CD4-positive, alpha-beta T cell treated with Interleukin-17A for 1 hour (primary cell): ENCODE results near the gene SLAMF1.
A peak's percentile ranks its signal among the peaks of the same experiment; 100 is the strongest.
"Not testable (repeated sequence)": the region's sequence is repeated elsewhere in the genome, so short reads cannot be mapped to it uniquely, and the experiment has no call there.

Experiments
- DNase-seq: peaks from one replicate; pipeline ENCODE4 v3.0.0-alpha.2; 2020

SLAMF1 gene

DNA sequence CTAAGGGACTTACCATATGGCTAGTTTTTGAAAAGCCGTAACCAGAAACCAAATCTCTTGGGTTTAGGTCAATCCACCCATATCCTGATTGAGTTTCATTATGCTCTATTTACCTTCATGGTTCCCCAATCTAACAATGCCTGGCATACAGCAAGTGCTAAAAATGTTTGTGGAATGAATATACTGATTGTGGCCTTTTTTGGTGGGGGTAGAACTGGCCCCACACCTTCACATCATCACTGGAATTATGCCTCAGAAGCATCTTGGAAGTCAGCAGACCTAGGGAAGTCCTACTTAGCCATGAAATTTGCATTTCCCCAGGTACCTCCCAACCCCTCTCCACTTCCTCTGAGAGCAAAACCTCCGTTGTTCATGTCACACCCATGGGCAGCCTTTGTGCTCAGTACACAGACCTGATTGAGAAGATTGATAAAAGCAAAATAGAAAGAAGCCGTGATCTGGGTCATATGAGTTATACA is 17.8 kb upstream of the SLAMF1 start:
- DNase-seq = peak; percentile 66

DNA sequence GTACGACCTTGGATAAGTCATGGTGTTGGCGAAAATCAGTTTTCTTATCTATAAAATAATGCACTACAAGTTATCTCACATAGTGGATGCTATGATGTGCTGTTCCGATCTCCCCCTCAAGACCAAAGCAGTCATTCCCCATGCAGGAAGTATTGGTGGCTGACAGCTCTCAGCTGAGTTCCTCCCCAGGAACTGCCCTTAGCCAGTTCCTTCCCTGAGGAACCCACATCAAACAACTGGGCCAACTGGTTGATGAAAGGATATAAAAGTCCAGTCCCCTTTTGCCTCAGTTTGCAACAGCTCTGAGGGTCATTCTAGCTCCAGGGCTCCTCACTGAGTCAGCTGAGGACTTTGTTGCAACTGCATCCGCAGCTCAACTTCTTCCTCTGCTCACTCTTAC is 16.1 kb upstream of the SLAMF1 start:
- peak; percentile 34 for DNase-seq

DNA sequence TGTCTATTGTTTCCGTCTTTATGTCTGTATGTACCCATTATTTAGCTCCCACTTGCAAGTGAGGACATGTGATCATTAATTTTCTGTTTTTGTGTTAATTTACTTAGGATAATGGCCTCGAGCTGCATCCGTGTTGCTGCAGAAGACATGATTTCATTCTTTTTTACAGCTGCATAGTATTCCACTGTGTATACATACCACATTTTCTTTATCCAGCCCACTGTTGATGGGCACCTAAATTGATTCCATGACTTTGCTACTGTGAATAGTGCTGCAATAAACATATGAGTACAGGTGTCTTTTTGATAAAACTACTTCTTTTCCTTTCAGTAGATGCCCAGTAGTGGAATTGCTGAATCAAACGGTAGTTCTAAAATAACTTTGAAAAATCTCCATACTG is 12.7 kb upstream of the SLAMF1 start:
- no peak for DNase-seq

DNA sequence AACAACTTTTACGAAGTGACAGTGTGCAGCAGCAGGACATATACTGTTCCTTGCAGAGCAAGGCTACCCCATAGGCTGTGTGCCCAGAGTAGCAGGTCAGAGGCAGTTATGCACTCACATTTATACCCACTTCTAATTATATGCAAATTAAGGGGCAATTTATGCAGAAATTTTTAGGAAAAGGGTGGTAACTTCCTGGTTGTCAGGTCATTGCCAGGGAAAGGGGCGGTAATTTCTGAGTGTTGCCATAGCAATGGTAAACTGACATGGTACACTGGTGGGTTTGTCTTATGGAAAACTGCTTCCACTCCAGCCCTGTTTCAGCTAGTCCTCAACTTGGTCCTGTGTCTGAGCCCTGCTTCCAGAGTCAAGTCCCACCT is 12.0 kb upstream of the SLAMF1 start:
- no peak for DNase-seq

DNA sequence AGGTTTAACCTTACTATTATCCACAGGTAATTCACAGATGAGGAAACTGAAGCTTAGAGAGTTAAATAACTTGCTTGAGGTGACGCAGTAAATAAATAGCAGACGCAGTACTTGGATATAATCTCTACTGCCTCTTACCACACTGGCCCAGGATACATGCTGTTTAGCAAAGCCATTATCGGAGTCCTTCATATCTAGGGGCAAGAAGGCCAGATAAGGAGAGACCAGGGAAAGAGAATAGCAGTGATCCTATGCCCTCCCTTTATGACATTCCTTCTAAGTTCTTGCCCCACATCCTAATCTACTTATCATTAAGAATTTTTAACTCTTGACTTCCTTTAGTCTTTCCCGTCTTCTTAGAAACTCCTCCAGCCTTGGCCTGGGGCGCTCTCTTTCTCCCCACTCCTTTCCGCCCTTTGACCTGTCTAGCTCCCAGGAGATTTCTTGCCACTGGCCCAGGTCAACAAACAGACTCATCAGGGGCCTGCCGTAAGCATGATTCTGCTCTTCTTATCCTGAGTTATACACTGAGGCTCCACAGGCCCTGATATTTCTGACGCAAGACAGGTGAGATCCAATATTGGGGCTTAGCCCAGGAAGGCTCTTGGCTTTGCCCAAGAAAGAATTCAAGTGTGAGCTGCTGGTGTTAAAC is 11.4 kb upstream of the SLAMF1 start:
- no peak for DNase-seq

DNA sequence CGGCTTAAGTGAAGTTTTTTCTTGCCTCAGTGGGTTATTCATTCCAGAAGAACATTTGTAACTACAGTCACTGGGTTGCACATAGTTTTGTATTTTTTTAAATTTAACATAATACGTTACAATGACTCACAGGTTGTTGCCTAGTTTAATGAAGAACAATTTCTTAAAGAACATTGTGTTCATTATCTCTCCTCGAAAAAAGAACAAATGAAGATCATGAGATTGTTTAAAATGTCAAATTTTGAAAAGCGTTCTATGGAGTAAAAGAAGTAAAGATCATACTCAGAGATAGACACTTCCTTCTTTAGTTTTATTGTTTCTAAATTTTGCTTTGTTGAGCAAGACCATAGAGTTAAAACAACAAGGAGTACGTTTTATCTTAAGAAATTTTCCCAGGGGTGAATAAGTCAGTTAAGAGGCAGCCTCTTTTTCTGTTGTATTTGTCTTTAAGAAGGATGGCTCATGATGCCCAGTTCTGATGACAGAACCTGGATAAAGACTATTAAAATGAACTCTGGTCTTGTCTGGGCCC is 10.5 kb upstream of the SLAMF1 start:
- DNase-seq = no peak

DNA sequence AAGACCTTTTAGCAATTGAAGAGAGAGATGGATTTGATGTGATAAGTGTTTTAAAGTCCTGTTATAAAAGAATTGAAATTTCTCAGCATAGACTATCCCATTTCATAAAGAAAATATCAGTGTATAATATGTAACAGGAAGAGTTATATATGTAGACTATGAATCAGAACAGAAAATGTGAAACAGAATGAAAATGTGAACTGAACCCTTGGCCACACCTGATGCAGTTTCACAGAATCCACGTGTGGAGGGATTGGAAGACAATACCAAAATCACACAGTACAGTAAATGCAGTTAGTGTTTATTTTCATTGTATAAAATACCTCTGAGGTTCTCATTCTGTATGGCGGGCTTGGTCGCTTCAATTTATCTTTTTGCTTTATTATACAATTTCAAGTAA is 9.9 kb upstream of the SLAMF1 start:
- no peak for DNase-seq

DNA sequence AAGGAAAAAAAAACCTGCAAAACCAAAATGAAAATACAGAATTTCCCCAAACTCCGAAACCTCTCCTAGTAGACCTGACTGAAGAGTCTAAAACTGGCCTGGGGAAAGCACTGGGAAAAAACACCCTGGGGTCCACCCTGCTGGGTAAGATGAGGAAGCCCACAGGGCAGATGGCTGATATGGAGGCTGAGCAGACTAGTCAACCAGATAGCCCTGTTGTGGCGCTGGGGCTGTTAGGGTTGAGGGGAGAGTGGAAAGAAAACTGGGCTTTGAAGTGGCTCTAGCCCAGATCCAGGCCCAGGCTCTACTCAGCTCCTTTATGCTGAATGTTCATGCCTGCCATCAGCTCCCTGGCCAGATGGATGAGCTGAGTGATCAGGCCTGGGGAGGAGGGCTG is 6.8 kb upstream of the SLAMF1 start:
- DNase-seq = no peak

DNA sequence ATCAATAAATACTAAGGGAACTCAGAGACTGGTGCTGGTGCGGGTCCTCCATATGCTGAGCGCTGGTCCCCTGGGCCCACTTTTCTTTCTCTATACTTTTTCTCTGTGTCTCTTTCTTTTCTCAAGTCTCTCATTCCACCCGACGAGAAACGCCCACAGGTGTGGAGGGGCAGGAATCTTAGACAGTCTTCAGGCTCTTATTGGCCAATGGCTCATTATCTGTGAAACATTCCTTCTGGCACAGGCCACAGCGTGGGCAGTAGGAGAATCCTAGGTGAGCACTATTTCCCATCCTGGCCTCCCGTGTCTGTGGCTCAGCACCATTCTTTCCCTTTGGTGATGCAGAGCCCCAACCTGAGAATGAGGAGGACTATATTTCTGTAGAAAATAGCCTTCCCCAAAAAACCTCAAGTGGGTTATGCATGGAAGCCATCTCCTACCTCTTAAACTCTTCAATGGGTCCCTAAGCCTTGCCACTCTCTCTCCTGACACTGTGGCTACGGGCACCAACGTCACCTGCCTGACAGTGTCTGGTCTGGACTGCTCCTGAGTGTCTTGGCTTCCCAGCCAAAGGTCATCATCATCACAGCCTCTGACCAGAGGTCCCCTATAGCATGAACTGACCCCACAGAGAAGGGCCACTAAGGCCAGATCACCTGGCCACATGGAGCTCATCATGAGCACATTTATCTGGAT is 6.2 kb upstream of the SLAMF1 start:
- no peak for DNase-seq

DNA sequence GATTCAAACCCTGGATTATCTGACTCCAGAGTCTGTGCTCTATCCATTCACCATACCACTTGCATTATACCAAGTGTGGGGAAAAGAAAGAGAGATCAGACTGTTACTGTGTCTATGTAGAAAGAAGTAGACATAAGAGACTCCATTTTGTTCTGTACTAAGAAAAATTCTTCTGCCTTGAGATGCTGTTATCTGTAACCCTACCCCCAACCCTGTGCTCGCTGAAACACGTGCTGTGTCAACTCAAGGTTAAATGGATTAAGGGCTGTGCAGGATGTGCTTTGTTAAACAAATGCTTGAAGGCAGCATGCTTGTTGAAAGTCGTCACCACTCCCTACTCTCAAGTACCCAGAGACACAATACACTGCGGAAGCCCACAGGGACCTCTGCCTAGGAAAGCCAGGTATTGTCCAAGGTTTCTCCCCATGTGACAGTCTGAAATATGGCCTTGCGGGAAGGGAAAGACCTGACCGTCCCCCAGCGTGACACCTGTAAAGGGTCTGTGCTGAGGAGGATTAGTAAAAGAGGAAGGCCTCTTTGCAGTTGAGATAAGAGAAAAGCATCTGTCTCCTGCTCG is 5.3 kb upstream of the SLAMF1 start:
- not testable (repeated sequence) for DNase-seq

DNA sequence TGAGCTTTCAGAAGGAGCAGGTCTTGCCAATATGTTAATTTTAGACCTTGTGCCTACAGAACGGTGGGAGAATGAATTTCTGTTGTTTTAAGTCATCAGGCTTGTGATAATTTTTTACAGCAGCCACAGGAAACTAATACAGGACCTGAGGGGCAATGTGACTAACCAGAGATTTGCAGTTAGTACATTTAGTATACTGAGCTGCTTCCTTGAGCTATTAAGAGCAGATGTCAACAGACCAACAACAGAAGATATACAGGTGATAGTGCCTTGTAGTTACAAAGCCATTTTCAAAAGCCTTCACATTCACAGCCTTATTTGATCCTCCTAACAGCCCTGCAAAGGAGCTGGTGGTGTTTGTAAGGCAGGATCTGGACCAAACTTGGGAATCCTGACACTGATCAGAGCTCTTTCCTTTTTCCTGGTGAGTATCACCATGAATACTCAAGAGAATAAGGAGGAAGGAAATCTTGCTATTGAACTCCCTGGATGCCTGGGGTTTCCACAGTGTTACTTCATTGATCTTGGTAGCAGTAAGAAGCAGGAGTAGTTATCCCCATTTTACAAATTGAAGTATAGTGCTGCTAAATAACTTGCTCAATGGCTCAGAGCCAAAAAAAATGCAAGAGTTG is 4.7 kb upstream of the SLAMF1 start:
- DNase-seq = no peak

DNA sequence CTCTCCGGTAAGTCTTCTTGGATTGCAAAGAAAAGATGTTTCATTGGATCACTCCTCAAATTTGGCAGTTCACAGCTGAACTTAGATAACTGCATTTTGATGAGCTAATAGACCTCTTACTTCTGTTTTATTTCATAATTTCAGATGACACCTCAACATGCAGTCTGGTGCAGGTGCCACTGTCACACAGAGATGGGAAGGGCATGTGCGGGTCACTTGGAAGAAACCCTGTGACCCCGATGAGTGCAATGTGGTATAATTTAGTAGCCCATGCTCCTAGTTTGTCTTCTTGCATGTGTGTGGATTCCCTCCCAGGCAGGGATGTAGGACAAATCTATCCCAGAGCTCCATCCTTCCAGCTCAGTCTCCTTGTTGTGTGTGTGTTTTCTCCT is 481 bp upstream of the SLAMF1 start:
- no peak for DNase-seq

DNA sequence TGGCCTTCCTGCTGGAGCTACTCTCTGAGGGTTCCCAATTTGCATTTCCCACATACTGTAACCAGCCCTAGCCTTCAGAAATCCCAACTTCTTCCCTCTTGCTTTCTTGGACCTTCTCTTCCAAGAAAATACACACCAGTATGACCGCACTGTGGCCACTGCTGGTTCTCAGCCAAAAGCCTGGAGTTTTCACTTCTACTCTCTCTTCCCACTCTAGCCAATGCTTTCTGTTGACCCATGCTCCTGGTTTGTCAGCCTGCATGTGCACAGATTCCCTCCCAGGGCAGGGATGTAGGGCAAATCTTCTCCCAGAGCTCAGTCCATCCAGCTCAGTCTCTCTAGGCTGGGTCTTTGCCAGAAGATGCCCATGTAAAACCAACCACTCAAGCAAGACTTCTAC is 664 bp downstream of the SLAMF1 start:
- DNase-seq = no peak

DNA sequence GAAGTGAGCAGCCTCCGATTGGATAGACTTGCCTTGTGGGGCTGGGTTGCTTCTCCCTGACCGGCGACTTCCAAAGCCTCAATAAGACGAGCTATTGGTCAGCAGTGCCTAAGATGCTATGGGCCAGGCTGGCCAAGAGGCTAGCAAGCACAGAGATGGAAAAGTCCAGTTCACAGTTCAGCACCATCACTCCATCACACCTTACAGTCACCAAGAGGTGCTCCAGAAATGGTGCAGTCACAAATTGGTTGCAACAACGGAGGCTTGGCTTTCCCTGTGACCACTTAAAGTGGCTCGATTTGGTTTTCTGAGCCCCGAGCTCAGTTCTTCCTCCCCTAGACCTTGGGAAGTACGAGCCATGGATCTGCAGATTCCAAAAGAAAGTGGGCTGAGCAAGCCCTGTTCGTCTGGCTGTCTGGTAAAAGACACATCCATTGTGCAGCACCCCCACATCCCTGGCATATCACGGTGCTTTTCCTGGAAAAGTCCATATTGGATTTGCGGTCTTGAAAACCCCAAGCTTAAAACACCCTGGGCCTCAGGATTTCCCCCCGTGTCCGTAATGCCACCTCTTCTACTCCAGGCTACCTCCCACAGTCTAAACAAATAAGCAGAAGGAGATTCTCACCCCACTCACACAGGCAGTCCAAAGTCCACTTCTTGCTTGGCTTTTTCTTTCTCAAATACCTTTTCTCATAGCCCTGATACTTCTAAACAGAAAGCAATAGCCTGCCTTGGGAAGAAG is 1.3 kb downstream of the SLAMF1 start:
- DNase-seq = no peak

DNA sequence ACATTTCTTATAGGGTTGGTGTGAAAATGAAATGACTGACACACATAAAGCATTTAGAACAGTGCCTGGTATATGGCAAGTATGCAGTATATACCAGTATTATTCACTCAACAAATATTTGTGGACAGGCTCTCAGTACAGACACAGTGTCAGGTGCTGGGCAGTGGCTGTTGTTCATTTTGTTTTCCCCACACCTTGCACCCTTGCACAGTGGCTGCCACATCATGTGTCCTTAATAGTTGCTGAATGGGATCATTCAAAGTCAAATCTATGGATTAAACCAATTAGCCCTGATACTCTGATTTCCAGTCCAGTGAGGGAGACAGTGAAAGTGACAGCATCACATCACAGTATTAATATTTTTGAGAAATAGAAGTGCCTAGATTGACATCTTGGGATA is 2.4 kb downstream of the SLAMF1 start:
- no peak for DNase-seq

DNA sequence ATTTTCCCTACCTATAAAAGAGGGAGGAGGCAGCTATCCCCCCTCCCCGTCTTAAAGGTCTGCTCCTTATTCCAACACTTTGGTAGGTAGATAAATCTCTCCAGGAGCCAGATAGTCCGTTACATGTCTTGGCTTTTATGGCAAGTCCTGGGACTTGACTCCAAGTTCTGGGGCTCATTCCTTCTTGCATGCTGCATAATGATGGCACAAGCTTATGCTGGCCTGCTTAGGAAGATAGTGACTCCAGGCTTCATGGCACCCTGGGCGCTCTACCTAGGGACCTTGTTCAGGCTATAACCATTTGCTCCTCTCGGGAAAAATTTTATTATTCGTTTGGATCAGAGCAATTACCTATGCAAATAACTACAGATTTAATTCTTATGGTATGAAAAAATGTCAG is 3.7 kb downstream of the SLAMF1 start:
- no peak for DNase-seq

DNA sequence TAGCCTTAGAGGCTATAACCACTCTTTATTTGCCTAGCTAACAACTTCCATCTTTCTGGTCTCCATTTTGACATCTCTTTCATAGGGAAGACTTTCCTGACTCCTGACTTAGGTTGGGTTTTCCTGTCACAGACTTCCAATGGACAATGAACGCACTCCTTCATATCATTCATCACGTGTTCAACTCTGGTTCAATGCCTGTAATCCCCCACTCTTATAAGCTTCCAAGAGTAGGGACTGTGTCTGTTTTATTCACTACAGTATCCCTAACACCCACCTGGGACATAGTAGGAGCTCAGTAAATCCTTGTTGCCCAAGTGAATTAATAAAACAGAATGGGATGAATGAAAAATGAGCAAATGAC is 4.6 kb downstream of the SLAMF1 start:
- no peak for DNase-seq

DNA sequence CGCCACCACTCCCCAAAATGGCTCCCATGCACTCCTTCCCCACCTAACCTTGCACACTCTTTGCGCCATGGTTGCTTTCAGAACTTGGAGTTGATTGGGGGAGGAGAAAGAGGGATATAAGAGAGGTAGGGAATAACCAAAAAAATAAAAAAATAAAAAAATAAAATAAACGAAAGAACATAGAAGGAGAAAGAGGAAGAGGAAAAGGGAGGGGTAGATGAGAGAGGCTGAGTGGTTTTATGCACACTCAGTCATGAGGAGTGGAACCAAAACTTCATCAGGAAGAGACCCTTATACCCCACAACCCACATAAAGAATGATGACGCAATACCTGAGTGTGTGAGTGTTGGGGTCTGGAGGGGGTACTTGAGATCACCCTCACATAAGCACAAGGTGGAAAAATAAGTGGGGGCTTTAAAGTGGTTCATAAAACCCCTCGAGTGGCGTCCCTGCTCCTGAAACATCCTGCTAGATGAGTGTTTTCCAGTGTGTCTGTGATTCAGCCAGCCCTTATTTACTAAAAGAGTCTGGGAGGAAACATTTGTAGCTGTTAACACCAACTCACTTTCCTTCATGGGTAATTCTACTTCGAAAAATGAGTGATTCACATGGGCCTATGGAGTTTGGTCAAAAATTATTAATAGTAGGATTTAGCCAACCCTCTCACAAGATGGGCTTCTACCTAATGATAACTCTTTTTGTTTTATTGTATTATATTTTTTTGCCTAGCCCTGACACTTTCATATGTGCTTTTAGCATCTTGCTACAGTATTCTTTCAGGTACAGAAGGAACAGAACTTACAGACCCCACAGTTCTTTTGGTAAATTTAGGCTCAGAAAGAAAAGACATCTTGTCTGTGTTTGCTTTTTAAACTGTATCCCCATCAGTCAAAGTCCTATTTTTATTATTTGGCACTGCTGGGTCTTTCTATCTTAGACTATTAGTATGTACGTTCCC is 5.2 kb downstream of the SLAMF1 start:
- peak; percentile 51 for DNase-seq

DNA sequence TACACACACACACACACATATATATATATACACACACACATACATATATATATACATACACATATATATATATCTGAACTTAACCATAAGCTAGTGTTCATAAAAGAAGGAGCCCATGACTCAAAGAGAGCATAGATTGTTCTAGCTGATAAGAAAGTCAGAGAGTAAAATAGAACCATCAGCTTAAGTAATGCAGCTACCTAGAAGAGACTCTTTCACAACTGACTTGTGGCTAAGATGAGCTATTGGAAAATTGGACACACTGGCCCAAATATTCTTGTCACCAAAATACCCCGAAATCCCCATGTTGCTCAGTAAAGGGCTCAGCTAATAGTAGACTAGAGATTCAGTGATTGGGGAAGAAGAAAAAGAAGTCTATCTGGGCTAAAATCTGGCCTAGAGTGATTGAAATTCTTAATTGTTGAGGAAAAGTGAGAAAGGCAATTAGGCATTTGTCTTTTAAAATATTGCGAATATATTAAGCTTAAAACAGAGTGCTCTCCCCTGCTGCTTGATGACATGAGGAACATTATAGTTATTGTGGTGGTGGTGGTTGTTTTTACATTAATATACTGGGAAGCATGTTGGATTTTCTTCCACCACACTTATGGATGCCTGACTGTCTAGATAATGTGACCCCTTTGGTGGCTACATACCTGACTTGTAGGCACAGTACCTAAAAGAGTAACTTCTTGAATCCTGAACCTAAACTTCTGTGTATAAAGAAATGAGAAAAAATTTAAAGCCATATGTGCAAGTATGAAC is 6.3 kb downstream of the SLAMF1 start:
- DNase-seq = peak; percentile 66

DNA sequence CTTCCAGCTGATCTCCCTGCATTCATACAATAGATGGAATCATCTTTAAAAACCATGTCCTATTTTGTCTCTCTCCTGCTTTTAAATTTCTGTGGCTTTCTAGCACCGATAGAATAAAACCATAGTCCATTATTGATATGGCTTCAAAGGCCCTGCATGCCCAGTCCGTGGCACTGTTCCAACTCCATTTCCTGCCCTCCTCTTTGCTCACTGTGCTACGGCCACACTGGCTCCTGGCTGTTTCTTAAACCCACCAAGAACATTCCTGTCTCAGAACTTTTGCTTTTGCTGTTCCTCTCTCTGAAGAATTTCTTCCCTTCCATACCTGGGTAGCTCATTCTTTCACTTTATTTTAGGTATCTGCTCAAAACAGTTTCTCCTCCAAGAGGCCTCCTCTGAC is 7.2 kb downstream of the SLAMF1 start:
- DNase-seq = no peak

DNA sequence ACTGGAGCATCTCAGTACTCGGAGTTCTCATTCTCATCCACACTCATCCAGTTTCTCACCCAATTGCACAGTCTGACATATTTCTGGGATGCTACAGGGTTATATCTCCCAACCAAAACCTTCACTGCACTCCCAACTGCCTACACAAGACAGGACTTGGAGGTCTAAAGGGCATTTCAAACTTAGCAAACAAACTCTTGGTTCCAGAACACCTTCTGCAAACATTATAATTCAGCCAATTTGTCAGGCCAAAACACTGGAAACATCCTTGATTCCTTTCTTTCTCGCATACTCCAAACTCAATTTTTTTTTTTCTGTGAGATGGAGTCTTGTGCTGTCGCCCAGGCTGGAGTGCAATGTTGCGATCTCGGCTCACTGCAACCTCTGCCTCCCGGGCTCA is 7.9 kb downstream of the SLAMF1 start:
- no peak for DNase-seq
